HepG2 (cell line): Measurements from ENCODE around the gene DUS3L. TPM values are rescaled to one million over a fixed set of nuclear protein-coding genes. Genes with fewer than 3 reads are reported as not detected.
A peak's percentile ranks its signal among the peaks of the same experiment; 100 is the strongest.

Source experiments
- ATAD3A ChIP-seq: sonication (generic); formaldehyde crosslinking; IDR thresholded peaks from 2 replicates; pipeline ENCODE4 v1.4.0; 2020; ENCODE audit warnings: missing genetic modification reagents
- ELF1 ChIP-seq: sonication (generic); formaldehyde crosslinking; IDR thresholded peaks from 2 replicates; pipeline ENCODE4 v1.4.0; 2020; ENCODE audit warnings: missing genetic modification reagents
- GABPA ChIP-seq, 2 experiments: IDR thresholded peaks; 2 replicates each; pipeline ENCODE4 v1.6.1; 2011 to 2016; ENCODE audit warnings: low read depth in 2 of 2, low read length in 1 of 2, missing biosample characterization in 1 of 2, missing genetic modification characterization in 1 of 2
- GATA4 ChIP-seq: sonication (generic); IDR thresholded peaks from 2 replicates; pipeline ENCODE4 v1.6.1; 2016; ENCODE audit warnings: antibody characterized with exemption, low read depth, borderline replicate concordance
- HMGXB4 ChIP-seq, 2 experiments: sonication (generic) in 1 of 2; formaldehyde crosslinking in 1 of 2; IDR thresholded peaks; 2 replicates each; pipeline versions ENCODE4 v1.4.0 to v1.6.1; 2018 to 2020; ENCODE audit warnings: missing genetic modification reagents in 2 of 2, borderline replicate concordance in 1 of 2, low read depth in 1 of 2, mild to moderate bottlenecking in 1 of 2, missing biosample characterization in 1 of 2
- MTF1 ChIP-seq: sonication (generic); formaldehyde crosslinking; IDR thresholded peaks from 2 replicates; pipeline ENCODE4 v1.5.0; 2020; ENCODE audit warnings: missing genetic modification reagents
- MYC ChIP-seq: sonication (generic); formaldehyde crosslinking; IDR thresholded peaks from 2 replicates; pipeline ENCODE4 v1.9.0; 2021; ENCODE audit warnings: missing genetic modification reagents, borderline replicate concordance
- RBM39 ChIP-seq: fragments of 200-400 bp; formaldehyde crosslinking; IDR thresholded peaks from one replicate; pipeline ENCODE4 v1.6.1; 2018; ENCODE audit warnings: antibody characterized with exemption, mild to moderate bottlenecking, low read depth, low read length; ENCODE audit not compliant: poor library complexity, severe bottlenecking
- SP2 ChIP-seq: sonication (generic); formaldehyde crosslinking; IDR thresholded peaks from 2 replicates; pipeline ENCODE4 v1.5.1; 2020; ENCODE audit warnings: mild to moderate bottlenecking, missing genetic modification reagents
- THAP8 ChIP-seq: sonication (generic); formaldehyde crosslinking; IDR thresholded peaks from 2 replicates; pipeline ENCODE4 v1.5.1; 2020; ENCODE audit warnings: missing genetic modification reagents, mild to moderate bottlenecking, borderline replicate concordance
- ZNF230 ChIP-seq: sonication (generic); formaldehyde crosslinking; IDR thresholded peaks from 2 replicates; pipeline ENCODE4 v1.4.0; 2020; ENCODE audit warnings: mild to moderate bottlenecking, missing genetic modification reagents
- ZNF770 ChIP-seq: sonication (generic); formaldehyde crosslinking; IDR thresholded peaks from 2 replicates; pipeline ENCODE4 v1.5.0; 2020; ENCODE audit warnings: mild to moderate bottlenecking, missing genetic modification reagents
- ZNF883 ChIP-seq: sonication (generic); formaldehyde crosslinking; IDR thresholded peaks from 2 replicates; pipeline ENCODE4 v1.5.1; 2020; ENCODE audit warnings: mild to moderate bottlenecking, missing genetic modification reagents; ENCODE audit errors: not compliant biosample characterization
- ZSCAN30 ChIP-seq: sonication (generic); formaldehyde crosslinking; IDR thresholded peaks from 2 replicates; pipeline ENCODE4 v1.5.0; 2020; ENCODE audit warnings: mild to moderate bottlenecking, missing genetic modification reagents
- polyA plus RNA-seq, 8 experiments: library from polyadenylated mRNA; depleted of rRNA in 3 of 8; stranded (reverse) in 7 of 8; unstranded in 1 of 8; fragments of >200 nt; fragmentation: Illumina TruSeq in 4 of 8; extraction: Trizol in 4 of 8; gene quantifications; 2 replicates each; pipeline versions ENCODE4 v1.2.1 to v1.2.3, GENCODE V29; 2011 to 2016; ENCODE audit warnings: low read depth in 4 of 8, missing spikeins in 1 of 8, mixed read lengths in 1 of 8; ENCODE audit not compliant: insufficient read depth in 1 of 8
- total RNA-seq, 5 experiments: library from RNA; depleted of rRNA; stranded (reverse); fragments of >200 nt; fragmentation: Illumina TruSeq; extraction: Trizol; gene quantifications; 2 replicates each; pipeline ENCODE4 v1.2.3, GENCODE V29; 2016; ENCODE audit warnings: low read depth in 1 of 5
- TF ChIP-seq, protein P1 (sequence below): sonication (generic); formaldehyde crosslinking; IDR thresholded peaks from 2 replicates; pipeline ENCODE4 v1.5.0; 2020; ENCODE audit warnings: mild to moderate bottlenecking, missing genetic modification reagents
- TF ChIP-seq, protein P2 (sequence below): IDR thresholded peaks from 2 replicates; pipeline ENCODE4 v1.6.1; 2016
- TF ChIP-seq, protein P3 (sequence below): sonication (generic); formaldehyde crosslinking; IDR thresholded peaks from 2 replicates; pipeline ENCODE4 v1.5.0; 2020; ENCODE audit warnings: missing genetic modification reagents, mild to moderate bottlenecking, borderline replicate concordance

DUS3L gene
- total and polyA plus RNA-seq, 2 of the 13 experiments (the other 11 are each of a cell fraction or from before 2014, with no cell fraction given), result 13.3 to 25.1 TPM

DNA sequence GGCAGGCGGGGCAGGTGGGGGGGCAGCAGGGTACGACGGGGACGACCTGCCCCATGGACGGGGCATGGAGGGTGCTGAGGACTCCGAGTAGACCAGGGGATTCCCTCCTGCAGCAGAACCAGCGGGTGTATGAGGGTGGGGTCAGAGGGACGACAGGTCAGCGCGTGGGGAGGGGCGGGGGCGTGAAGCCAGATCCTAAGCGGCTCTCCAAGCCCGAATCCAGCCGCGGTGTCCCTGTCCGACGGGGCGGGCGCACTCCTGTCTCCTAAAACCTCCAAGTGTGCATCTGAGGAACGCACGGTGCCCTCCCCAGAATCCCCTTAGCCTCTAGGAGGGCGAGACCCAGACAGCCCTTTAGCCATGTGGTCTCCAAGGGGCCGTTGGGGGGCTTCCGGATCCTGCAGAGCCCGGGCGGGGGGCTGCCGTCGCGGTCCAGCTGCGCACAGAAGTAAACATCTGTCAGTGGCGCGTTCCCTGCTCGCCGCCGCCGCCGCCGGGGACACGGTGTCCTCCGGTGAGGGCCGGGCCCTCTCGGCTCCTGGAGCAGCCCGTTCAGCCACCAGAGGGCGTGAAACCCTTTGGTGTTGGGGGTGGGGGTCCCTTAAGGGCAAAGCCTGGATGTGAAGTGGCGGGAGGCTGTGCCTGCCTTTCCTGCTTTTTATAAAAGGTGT, 14.6 kb upstream of the DUS3L start (continued):
- TF ChIP-seq GATA4, result no peak
- no peak for TF ChIP-seq ATAD3A (CRISPR knock-in tag)
- no peak for TF ChIP-seq SP2 (CRISPR knock-in tag)
- TF ChIP-seq, protein P1, sequence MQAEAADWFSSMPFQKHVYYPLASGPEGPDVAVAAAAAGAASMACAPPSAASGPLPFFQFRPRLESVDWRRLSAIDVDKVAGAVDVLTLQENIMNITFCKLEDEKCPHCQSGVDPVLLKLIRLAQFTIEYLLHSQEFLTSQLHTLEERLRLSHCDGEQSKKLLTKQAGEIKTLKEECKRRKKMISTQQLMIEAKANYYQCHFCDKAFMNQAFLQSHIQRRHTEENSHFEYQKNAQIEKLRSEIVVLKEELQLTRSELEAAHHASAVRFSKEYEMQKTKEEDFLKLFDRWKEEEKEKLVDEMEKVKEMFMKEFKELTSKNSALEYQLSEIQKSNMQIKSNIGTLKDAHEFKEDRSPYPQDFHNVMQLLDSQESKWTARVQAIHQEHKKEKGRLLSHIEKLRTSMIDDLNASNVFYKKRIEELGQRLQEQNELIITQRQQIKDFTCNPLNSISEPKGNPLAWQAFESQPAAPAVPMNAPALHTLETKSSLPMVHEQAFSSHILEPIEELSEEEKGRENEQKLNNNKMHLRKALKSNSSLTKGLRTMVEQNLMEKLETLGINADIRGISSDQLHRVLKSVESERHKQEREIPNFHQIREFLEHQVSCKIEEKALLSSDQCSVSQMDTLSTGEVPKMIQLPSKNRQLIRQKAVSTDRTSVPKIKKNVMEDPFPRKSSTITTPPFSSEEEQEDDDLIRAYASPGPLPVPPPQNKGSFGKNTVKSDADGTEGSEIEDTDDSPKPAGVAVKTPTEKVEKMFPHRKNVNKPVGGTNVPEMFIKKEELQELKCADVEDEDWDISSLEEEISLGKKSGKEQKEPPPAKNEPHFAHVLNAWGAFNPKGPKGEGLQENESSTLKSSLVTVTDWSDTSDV, result no peak
- TF ChIP-seq MYC (CRISPR knock-in tag), result peak; percentile 71
- no peak for TF ChIP-seq GABPA (IDR thresholded peaks at IDR 0.05; ENCODE audit: low read depth, low read length)
- no peak for TF ChIP-seq GABPA (CRISPR knock-in tag; IDR thresholded peaks at IDR 0.05; ENCODE audit: low read depth)
- TF ChIP-seq MTF1 (CRISPR knock-in tag), result no peak
- TF ChIP-seq ZSCAN30 (CRISPR knock-in tag), result no peak
- peak; percentile 48; the same call in 1 of the 2 replicates for TF ChIP-seq ZNF770 (CRISPR knock-in tag)
- TF ChIP-seq, protein P2, sequence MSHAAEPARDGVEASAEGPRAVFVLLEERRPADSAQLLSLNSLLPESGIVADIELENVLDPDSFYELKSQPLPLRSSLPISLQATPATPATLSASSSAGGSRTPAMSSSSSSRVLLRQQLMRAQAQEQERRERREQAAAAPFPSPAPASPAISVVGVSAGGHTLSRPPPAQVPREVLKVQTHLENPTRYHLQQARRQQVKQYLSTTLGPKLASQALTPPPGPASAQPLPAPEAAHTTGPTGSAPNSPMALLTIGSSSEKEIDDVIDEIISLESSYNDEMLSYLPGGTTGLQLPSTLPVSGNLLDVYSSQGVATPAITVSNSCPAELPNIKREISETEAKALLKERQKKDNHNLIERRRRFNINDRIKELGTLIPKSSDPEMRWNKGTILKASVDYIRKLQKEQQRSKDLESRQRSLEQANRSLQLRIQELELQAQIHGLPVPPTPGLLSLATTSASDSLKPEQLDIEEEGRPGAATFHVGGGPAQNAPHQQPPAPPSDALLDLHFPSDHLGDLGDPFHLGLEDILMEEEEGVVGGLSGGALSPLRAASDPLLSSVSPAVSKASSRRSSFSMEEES (CRISPR knock-in tag), result no peak
- no peak for TF ChIP-seq ELF1
- TF ChIP-seq RBM39, result no peak
- TF ChIP-seq, protein P3, sequence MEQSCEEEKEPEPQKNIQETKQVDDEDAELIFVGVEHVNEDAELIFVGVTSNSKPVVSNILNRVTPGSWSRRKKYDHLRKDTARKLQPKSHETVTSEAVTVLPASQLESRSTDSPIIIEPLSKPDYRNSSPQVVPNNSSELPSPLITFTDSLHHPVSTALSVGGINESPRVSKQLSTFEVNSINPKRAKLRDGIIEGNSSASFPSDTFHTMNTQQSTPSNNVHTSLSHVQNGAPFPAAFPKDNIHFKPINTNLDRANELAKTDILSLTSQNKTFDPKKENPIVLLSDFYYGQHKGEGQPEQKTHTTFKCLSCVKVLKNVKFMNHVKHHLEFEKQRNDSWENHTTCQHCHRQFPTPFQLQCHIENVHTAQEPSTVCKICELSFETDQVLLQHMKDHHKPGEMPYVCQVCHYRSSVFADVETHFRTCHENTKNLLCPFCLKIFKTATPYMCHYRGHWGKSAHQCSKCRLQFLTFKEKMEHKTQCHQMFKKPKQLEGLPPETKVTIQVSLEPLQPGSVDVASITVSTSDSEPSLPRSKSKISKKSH (CRISPR knock-in tag), result peak; percentile 31; the same call in 1 of the 2 replicates
- TF ChIP-seq HMGXB4 (CRISPR knock-in tag; IDR thresholded peaks at IDR 0.05; ENCODE audit: borderline replicate concordance in 1 of 2, low read depth in 1 of 2), result peak; percentile 80 to 86; a peak in 2 of 4 replicates
- TF ChIP-seq ZNF883, result no peak
- no peak for TF ChIP-seq ZNF230 (CRISPR knock-in tag)
- TF ChIP-seq THAP8, result no peak
